ENCODE data around the gene SBF1.
"Not testable (repeated sequence)": the region's sequence is repeated elsewhere in the genome, so short reads cannot be mapped to it uniquely, and the experiment has no call there.

DNA sequence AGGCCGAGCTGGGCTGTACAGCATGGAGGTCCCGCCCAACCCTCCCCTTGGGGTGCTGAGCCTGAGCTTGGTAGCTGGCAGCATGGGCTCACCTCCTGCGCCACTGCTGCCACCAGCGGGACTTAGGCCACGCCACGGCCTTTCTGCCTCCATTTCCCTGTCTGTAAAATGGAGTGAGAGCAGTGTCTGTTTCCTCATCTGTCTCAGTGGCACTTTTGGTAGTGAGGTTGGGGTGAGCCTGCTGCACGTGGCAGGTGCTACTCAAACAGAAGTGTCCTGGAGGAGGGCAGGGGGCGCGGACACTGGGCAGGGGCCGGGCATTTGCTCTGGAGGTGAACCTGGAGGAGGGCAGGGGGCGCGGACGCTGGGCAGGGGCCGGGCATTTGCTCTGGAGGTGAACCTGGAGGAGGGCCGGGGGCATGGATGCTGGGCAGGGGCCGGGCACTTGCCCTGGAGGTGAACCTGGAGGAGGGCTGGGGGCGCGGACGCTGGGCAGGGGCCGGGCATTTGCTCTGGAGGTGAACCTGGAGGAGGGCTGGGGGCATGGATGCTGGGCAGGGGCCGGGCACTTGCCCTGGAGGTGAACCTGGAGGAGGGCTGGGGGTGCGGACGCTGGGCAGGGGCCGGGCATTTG, 41.8 kb downstream of the SBF1 start:
- not testable (repeated sequence) for TF ChIP-seq FOXP2 (optimal IDR thresholded peaks at IDR 0.05; ENCODE audit: control extremely low read depth, extremely low read length, insufficient read depth); EZH2 (IDR thresholded peaks at IDR 0.05); POLR2AphosphoS5 (IDR thresholded peaks at IDR 0.05; ENCODE audit: borderline replicate concordance, low read depth, low read length)

Data from SK-N-MC (cell line).